Hepatocyte (in vitro differentiated cells): ENCODE measurements around the gene RND2.

ENCODE experiments used
- EZH2phosphoT487 ChIP-seq: fragments of 200-600 bp; sonication (generic); IDR thresholded peaks from one replicate; pipeline ENCODE4 v1.6.1; 2018; ENCODE audit warnings: antibody characterized with exemption, mild to moderate bottlenecking, low read depth, moderate library complexity; ENCODE audit not compliant: unreplicated experiment, severe bottlenecking
- TF ChIP-seq, protein P1 (sequence below): fragments of 200-600 bp; sonication (generic); IDR thresholded peaks from 2 replicates; pipeline ENCODE4 v1.5.1; 2016; ENCODE audit warnings: antibody characterized with exemption, mild to moderate bottlenecking; ENCODE audit not compliant: poor library complexity

DNA sequence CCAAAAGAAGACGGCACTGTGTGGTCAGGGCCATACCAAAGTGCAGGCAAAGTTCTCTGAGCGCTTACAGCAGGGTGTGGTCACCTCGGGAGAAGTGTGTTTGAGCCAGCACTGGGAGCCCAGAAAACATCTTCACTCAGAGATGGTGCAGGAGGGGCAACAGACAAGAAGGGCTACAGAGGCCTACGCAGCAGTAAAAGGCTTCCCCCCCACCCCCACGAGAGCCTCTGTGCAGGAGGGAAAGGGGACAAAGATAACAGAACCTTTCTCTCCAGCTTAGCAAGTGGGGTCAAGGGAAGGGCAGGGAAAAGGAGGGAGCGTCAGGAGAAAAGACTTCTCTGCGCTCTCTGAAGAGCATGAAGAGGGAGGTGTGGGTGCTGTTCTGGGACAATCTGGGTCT lies 5.6 kb upstream of the RND2 start:
- no peak for TF ChIP-seq EZH2phosphoT487
- TF ChIP-seq, protein P1, sequence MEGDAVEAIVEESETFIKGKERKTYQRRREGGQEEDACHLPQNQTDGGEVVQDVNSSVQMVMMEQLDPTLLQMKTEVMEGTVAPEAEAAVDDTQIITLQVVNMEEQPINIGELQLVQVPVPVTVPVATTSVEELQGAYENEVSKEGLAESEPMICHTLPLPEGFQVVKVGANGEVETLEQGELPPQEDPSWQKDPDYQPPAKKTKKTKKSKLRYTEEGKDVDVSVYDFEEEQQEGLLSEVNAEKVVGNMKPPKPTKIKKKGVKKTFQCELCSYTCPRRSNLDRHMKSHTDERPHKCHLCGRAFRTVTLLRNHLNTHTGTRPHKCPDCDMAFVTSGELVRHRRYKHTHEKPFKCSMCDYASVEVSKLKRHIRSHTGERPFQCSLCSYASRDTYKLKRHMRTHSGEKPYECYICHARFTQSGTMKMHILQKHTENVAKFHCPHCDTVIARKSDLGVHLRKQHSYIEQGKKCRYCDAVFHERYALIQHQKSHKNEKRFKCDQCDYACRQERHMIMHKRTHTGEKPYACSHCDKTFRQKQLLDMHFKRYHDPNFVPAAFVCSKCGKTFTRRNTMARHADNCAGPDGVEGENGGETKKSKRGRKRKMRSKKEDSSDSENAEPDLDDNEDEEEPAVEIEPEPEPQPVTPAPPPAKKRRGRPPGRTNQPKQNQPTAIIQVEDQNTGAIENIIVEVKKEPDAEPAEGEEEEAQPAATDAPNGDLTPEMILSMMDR, result no peak
